IPS-NIHi11 (cell line): Measurements from ENCODE around the gene GJC3.
"Not testable (repeated sequence)": the region's sequence is repeated elsewhere in the genome, so short reads cannot be mapped to it uniquely, and the experiment has no call there.

ENCODE experiments used
- DNase-seq: peaks from one replicate; pipeline ENCODE4 v3.0.0; 2012; ENCODE audit warnings: mixed read lengths, low spot score

Gene GJC3

DNA sequence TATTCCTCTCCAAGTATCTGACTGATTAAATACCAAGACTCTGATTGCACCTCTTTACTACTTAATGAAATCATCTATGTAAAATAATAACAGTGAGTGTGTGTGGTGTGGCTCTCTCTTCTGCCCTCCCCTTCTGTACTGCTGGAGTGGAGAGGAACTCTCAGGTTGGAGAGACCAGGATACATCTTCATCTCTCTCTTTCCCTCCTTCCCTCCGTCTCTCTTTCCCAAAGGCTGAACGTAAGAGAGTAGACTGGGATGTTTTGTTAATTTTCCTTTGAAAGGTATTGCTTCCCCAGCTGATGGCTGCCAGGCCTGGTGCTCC lies 272 bp upstream of the GJC3 start:
- no peak for DNase-seq

DNA sequence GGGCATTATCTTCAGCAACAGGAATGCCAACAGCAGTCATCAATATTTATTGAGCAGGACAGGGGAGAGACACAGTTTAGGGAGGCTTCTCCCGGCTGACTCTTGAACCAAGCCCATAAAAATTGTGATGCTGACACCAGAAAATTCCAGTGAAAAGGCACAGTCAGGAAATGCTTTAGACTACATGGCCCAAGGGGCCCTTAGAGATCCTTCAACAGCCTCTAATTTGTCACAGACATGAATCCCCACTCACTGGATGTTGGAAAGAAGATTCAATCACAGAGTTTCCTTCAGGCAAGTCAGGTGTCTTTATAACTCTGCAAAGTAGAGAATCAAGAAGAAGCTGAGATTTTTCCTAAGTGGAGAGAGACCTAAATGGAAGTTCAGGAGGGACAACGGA lies 1.2 kb downstream of the GJC3 start:
- no peak for DNase-seq

DNA sequence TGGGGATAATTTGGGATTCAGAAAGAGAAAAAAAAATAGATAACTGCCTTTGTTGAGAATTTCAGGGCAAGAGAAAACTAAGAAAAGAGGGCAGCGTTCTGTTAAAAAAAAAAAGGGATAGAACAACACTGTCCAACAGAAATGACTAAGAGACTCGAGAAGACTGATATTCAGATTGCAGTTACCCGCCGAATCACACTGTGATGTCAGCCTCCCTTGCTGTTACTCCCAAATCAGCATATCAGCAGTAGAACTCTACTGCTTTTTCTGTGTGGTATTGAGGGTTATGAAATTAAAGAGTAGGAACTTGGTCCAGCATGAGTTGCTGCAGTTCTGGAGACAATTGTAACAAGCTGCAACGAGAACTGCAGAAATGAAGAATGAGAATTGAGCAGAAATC lies 1.9 kb downstream of the GJC3 start:
- no peak for DNase-seq

DNA sequence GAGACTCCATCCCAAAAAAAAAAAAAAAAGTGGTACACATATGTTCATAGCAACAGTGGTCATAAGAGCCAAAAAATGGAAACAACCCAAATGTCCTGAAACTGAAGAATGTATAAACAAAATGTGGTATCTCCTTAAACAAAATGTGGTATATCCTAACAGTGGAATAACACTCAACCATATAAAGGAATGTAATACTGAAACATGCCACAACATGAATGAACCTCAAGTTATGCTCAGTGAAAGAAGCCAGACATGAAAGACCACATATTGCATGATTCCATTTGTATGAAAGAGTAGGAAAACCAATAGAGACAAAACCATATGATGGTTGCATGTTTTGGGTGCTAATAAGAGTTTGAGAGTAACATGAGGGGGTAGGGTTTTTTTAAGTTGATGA lies 3.1 kb downstream of the GJC3 start:
- no peak for DNase-seq

DNA sequence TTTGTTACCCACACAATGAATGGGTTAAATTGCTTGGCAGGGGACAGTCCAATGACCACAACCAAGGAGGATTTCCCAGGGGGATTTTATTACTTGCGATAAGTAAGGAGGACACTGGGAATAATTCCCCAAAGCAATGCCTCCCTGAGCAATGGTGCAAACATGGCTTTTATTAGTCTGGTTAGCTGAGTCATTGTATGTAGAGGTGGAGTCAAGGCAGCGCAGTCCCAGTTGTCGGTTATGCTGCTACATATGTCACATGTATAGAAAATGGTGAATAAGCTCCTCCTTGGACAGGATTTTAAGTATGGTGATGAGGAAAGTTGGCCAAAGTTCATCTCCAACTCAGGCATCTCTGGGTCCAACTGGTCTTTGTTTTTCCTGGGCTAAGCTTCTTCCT lies 6.2 kb downstream of the GJC3 start:
- DNase-seq, result no peak

DNA sequence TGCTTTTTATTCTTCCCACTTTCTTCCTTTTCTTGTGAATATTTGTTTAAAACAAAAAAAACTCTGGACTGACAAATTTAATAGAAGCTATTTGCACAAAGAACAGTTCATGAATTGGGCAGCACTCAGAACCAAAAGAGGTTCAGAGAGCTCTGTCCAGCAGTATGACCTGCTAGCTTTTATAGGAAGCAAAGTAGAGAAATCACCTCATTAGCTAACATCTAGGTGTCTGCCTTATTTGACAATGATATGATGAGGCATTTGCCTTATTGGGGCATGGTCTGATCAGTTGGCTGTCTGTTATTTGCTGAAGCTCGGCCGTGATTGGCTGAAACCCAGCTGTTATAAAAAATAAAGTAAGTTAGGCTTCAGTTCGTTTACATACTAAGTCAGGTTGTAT lies 9.3 kb downstream of the GJC3 start:
- DNase-seq, result no peak

DNA sequence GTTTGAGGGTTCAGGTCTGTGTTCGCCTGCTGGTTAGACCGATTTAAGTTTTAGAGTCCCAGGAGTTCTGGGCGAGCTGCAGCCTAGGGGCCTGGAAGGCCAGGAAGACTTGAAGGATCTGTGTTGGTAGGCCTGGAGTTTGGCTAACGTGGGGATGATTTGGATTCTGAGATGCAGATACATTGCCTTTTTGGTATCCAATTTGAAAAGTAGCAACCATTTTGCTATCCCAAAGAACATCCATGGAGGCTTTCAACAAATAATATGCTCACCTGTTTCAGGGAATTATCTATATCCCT lies 9.7 kb downstream of the GJC3 start:
- no peak for DNase-seq

DNA sequence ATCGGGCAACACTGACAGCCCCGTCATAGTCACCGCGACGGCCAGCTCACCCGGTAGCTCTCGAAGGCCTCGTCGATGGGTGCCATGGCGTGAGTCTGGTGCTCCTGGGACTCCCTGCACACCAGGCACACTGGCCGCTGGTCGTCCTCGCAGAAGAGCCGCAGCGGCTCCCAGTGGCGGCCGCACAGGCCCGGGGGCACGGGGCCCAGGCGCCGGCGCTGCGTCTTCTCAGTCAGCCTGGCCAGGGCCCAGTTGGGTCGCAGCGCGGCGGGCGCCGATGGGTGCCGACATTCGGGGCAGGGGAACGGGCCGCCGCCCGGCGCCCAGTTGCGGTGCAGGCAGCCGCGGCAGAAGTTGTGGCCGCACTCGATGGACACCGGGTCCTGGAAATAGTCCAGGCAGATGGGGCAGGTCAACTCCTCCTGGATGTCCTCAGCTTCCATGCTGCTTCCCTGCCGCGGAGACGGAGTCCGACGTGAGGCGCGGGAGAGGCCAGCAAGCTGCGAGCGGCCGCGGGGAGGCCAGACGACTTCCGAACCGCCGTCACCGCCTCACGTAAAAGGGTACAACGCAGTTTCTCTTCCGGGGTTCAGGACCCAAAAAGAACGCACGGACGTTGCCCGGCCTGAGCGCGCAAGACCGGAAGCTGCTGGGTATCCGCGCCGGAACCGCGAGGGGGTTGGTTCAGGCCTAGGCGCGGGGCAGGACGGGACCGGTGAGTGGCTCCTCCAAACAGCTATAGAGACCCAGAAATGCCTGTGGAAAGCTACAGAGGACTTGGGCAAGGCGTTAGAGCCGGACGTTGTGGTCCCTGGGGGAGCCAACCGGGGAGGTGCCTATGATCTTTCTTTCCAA lies 10.2 kb downstream of the GJC3 start, which contains the start of gene TRIM4:
TSS of gene TRIM4 (minus strand) at position 572 of the 855 bp plus-strand sequence. CDS start at position 443, 129 bp downstream.
- DNase-seq, result peak; percentile 86

DNA sequence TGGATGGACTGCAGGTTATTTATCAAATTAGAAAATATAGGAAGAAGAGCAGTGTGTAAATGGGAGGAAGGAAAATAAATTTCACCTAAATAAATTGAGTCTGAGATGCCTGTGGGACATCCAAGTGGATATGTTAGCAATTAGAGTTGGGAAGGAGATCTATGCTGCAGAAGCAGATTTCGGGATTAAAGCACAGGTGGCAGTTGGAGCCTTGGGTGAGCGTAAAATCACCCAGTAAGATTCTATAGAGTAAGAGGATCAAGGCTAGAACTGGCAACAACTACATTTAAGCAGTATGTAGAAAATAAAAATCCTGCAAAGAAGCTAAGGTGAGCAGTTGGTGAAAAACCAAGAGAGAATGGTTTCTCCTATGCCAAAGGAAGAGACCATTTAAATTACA lies 18.4 kb downstream of the GJC3 start:
- DNase-seq, result no peak

DNA sequence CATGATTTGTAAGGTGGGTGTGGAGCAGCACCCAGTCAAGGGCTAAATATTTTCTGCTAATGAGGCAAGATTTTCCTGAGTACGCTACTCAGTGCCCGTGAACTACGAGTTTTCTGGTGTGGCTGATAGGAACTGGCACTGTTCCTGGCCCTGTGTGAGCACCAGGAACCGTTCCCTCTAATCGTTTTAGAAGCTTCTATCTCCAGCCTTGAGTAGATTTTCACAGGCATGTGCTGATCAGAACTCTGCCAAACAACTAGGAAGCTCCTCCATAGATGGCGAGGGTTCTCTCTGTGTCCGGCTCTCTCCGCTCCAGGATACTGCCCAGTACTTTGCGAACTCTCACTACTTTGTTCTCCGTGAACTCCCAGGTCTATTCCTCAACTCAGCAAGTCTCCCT lies 27.8 kb downstream of the GJC3 start:
- DNase-seq, result no peak

DNA sequence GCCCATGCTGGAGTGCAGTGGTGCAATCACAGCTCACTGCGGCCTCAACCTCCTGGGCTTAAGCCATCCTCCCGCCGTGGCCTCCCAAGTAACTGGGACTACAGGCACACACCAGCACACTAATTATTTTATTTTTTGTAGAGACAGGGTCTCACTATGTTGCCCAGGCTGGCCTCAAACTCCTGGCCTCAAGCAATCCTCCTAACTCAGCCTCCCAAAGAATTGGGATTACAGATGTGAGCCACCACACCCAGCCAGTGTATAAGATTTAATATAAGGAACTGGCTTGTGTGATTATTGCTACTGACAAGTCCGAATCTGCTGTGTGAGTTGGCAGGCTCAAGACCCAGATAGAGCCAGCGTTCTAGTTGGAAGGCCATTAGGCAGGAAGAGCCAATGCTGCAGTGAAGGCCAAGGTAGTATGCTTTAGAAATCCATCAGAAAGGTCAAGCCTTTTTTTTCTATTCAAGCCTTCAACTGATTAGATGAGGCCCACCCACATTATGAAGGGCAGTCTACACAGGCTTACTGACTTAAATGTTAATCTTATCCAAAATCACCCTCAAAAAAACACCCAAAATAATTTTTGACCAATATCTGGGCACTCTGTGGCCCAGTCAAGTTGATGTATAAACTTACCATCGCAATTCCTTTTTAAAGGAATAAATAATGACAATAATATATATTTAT lies 29.4 kb downstream of the GJC3 start:
- DNase-seq, result no peak

DNA sequence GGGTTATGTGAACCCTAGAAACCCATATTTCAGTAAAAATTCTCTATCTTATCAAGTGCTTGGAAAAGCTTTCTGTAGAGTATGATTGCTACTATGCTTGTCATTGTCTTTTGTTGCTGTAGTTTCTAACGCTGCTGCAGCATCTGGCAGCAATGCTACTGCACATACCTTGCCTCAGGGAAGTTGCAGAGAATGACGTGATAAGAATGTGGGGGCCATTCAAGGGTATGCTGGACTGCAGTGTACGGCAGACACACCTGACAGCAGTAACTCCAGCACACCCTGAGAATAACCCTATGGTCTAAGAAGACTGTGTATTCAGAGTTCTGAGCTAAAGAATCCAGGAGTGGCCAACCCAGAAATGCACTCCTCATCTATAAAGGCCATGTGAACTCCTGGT lies 30.6 kb downstream of the GJC3 start:
- no peak for DNase-seq

DNA sequence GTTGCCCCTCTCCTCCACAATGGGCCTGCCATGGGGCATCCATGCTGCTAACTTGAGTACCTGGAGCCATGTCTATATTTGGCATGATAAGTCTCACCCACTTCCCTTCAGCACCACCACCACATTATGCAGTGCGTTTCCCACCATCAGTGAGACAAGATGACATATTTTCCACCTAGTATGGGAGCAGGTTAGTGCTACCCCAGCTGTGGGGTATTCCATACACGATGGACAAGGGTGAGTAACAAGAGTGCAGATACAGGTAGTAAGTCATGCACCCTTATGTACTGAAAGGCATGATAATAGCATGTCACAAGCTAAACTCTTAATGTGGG lies 31.4 kb downstream of the GJC3 start:
- DNase-seq, result no peak

DNA sequence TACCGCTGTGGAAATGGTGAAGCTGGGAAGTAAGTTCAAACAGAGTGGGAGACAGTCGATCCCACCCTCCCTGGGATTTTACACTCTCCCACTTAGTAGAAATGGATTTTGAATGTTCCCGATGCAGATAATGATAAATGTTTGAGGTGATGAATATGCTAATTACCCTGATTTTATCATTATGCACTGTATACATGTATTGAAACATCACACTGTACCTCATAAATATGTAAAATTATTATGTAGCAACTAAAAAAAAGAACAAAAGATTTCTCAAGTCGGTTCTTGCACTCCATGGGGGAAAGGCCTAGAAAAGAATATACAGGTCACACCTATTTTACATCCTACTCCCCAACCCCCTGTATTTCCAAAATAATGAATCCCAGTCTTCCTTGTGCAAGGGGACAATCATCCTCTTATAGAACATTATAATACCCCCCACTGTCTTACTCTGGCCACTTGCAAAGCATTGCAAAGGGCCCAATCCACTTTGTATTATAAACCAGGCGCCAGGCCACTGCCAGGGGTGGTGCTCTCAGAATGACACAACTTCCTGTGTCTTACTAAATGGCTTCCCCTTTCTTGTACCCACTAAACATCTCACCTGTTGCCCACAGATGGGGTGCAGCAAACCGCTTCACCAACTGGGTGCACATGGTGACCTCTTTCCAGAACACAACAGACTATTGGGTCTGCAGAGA lies 31.9 kb downstream of the GJC3 start:
- DNase-seq, result no peak

DNA sequence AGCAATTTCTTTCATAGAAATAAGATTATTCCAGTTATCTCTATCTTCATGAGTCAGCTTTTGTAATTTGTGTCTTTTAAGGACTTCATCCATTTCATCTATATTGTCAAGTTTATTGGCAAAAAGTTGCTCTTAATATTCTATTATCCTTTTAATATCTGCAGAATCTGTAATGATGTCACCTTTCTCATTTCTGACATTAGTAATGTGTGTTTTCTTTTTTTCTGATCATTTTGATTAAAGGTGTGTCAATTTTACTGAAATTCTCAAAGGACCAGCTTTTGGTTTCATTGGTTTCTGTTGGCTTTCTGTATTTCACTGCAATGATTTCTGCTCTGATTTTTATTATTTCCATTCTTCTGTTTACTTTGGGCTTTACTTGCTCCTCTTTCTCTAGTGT lies 34.7 kb downstream of the GJC3 start:
- DNase-seq, result no peak

DNA sequence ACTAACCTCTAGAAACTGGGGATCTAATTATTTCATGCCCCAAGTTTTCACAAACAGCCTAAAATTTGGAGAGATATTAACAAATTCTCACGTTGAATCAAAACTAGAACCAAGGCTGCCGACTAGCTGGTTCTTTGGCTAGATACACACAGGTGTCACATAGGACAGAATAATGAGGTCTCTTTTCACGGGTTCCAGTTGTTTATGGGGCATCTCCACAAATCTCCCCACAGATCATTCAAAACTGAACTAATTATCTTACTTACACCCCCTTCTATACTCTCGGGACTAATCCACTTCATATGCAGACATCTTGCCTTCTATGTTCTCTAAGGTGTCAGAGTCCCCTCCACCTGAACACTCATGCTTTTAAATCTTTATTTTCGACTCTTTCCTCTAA lies 36.1 kb downstream of the GJC3 start:
- no peak for DNase-seq

DNA sequence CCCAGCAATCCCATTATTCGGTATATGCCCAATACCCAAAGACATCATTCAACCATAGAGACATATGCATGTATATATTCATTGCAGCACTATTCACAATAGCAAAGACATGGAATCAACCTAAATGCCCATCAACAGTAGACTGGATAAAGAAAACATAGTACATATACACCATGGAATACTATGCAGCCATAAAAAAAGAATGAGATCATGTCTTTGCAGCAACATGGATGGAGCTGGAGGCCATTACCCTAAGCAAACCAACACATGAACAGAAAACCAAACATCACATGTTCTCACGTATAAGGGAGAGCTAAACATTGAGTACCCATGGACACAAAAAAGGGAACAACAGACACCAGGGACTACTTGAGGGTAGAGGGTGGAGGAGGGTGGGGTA lies 39.1 kb downstream of the GJC3 start:
- not testable (repeated sequence) for DNase-seq

DNA sequence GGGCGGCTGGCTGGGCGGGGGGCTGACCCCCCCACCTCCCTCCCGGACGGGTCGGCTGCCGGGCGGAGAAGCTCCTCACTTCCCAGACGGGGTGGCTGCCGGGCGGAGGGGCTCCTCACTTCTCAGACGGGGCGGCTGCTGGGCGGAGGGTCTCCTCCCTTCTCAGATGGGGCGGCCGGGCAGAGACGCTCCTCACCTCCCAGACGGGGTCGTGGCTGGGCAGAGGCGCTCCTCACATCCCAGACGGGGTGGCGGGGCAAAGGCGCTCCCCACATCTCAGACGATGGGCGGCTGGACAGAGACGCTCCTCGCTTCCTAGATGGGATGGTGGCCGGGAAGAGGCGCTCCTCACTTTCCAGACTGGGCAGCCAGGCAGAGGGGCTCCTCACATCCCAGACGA lies 41.1 kb downstream of the GJC3 start:
- not testable (repeated sequence) for DNase-seq

DNA sequence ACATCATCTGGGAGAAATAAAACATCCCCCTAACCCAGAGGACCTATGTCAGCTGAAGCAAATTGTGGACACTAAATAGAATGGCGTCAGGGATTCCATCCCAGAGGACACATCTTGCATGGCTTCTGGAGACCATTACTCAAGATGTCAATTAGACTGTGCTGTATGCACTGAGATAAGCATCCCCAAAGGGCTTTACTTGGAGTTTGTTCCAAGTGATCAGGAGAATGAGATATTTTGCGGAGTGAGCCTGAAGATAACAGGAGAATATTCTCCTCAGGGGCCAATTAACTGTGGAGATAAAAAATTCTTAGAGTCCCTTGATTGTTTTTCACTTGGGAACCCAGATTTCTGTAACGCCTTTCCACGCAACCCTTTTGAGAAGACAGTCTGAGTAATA lies 48.0 kb downstream of the GJC3 start:
- no peak for DNase-seq

DNA sequence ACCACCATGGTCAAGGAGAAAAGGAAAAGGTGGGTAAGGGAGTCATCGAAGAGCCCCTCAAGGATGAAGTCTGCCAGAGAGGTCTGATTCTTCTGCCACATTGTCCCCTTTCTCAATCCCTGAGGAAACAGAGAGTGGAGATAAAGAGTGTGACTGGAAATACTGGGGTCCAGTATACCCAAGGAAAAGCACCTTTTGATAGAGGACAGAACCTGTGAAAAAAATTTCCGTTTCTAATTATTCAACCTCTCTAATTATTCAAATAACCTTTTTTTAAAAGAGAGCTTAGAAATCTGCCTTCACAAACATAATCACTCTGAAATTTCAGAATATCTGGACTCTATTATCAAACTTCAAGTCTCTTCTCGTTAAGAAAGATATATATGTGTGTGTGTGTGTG lies 52.5 kb downstream of the GJC3 start, which contains the start of gene OR2AE1:
TSS of gene OR2AE1 (minus strand) at position 101 of the 400 bp plus-strand sequence. CDS start at position 101, 0 bp downstream.
- DNase-seq, result no peak

DNA sequence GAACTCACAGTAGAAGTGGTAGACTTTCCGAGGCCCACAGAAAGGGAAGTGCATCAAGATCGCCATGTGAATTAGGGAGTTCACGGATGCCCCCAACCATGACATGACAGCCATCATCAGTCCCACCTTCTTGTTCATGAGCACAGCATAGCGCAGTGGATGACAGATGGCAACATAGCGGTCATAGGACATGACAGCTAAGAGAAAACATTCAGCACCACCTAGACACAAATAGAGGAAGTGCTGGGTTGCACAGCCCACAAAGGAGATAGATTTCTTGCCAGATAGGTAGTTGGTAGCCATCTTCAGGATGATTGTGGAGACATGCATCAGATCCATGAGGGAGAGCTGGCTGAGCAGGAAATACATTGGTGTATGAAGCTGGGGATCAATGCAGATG lies 52.9 kb downstream of the GJC3 start:
- DNase-seq, result no peak
